Adrenal gland (tissue), 12 donors: ENCODE results near the gene LRRC8E. TPM values are rescaled to one million over a fixed set of nuclear protein-coding genes. Genes with fewer than 3 reads are reported as not detected.

Source experiments
- DNase-seq, 7 donors: peaks; one replicate each; pipeline ENCODE4 v3.0.0-alpha.2; 2019 to 2020
- H3K27ac ChIP-seq, 5 donors: fragments of 200-600 bp; sonication (generic) in 4 of 5; 1 replicate in 3 of 5; 2 replicates in 2 of 5; pipeline versions ENCODE4 v1.5.1 to v1.8.0; 2016 to 2020; ENCODE audit warnings: mild to moderate bottlenecking in 1 of 5
- H3K27me3 ChIP-seq: fragments of 200-600 bp; 2 replicates; pipeline ENCODE4 v1.8.0; 2021
- H3K36me3 ChIP-seq, 2 donors: fragments of 200-600 bp; replicated peaks in 1 of 2; 1 replicate in 1 of 2; 2 replicates in 1 of 2; pipeline versions ENCODE4 v1.5.1 to v1.8.0; 2018 to 2022
- H3K4me1 ChIP-seq, 2 donors: fragments of 200-600 bp; replicated peaks in 1 of 2; 1 replicate in 1 of 2; 2 replicates in 1 of 2; pipeline versions ENCODE4 v1.5.1 to v1.8.0; 2018 to 2021
- H3K4me3 ChIP-seq, 4 donors: fragments of 200-600 bp; sonication (generic) in 3 of 4; one replicate each; pipeline ENCODE4 v1.5.1; 2016 to 2018
- H3K9me3 ChIP-seq, 3 donors: fragments of 200-600 bp; sonication (generic) in 1 of 3; replicated peaks in 1 of 3; 1 replicate in 2 of 3; 2 replicates in 1 of 3; pipeline versions ENCODE4 v1.5.1 to v1.8.0; 2016 to 2021
- CTCF ChIP-seq, 6 experiments: fragments of 450-650 bp in 4 of 6; fragments of 200-600 bp in 2 of 6; sonication (generic) in 1 of 6; IDR thresholded peaks; 1 replicate in 5 of 6; 2 replicates in 1 of 6; pipeline versions ENCODE4 v1.5.1 to v1.8.0; 2016 to 2021; ENCODE audit warnings: antibody characterized with exemption in 6 of 6, mild to moderate bottlenecking in 2 of 6, moderate library complexity in 1 of 6
- POLR2A ChIP-seq, 2 donors: fragments of 450-650 bp; IDR thresholded peaks; one replicate each; pipeline ENCODE4 v1.6.1; 2017; ENCODE audit warnings: antibody characterized with exemption in 2 of 2, mild to moderate bottlenecking in 2 of 2, moderate library complexity in 1 of 2
- WGBS, 4 donors: extraction: QIAGEN DNeasy Blood & Tissue Kit in 2 of 4; methylation state at CpG; one replicate each; pipeline versions ENCODE4 v1.1.5 to v1.1.7; 2013 to 2017; 5-methylcytosine and 5-hydroxymethylcytosine counted together
- intact Hi-C, 2 donors: fragments of 100-400 bp; cut with DNase I; formaldehyde crosslinking; loops; one replicate each; pipeline versions ENCODE4 v1.14.1 to v1.15.0; 2022 to 2023
- polyA plus RNA-seq, 3 donors: library from polyadenylated mRNA; stranded (reverse); fragments of 200-250 nt in 2 of 3; fragments of 350-450 nt in 1 of 3; fragmentation: Illumina TruSeq in 1 of 3; extraction: RNeasy Lipid Tissue Mini Kit (QIAGEN cat#74804) in 1 of 3; gene quantifications; one replicate each; pipeline ENCODE4 v1.2.3, GENCODE V29; 2013 to 2014
- total RNA-seq, 9 donors: library from RNA; depleted of rRNA in 4 of 9; stranded (reverse); fragments of >200 nt in 4 of 9; fragments of 120-200 nt in 1 of 9; fragmentation: NEBNext Ultra II Directional in 1 of 9; extraction: Animal tissue kit (Norgen Biotek cat#: 25700) in 1 of 9; gene quantifications; one replicate each; pipeline versions ENCODE4 v1.1.0 to v1.2.4, GENCODE V29; 2013 to 2023
- donor health status: healthy with polysubstance abuse.
- donor health status: Bipolar disorder and iron deficiency.
- donor health status: DM: yes; HTN: yes; CAD: no.
- donor health status: DM: no; HTN: no; CAD: no.
- donor health status: DM: no; HTN: no; CAD: no.
- donor health status: DM: yes; HTN: yes; CAD: no.

The LRRC8E gene
- total and polyA plus RNA-seq, 12 donors: 0.67 to 22.9 (median 11.2) TPM

GRCh38 chr19:7852851-7853769 is 35.2 kb upstream of the LRRC8E start:
- H3K36me3 ChIP-seq: no peaks in the 10 kb centered on the region
- TF ChIP-seq CTCF (IDR thresholded peaks at IDR 0.05): peak; percentile 80 to 89 (median 82)
- TF ChIP-seq POLR2A (IDR thresholded peaks at IDR 0.05): no peak
- H3K9me3 ChIP-seq: no peaks in the 10 kb centered on the region
- H3K27ac ChIP-seq: no peak overlapping the region
- no peaks in the 10 kb centered on the region for H3K27me3 ChIP-seq
- H3K4me1 ChIP-seq: peaks cover 0 to 7% of the 10 kb centered on the region in 2 donors
- intact Hi-C loops: no loop called here
- H3K4me3 ChIP-seq: no peak overlapping the region
- DNase-seq: peak; percentile 86 to 95 (median 91)
- 23 to 32% (median 27%) methylated on average over 9 to 45 of the region's 45 CpGs for WGBS, 4 donors

DNA sequence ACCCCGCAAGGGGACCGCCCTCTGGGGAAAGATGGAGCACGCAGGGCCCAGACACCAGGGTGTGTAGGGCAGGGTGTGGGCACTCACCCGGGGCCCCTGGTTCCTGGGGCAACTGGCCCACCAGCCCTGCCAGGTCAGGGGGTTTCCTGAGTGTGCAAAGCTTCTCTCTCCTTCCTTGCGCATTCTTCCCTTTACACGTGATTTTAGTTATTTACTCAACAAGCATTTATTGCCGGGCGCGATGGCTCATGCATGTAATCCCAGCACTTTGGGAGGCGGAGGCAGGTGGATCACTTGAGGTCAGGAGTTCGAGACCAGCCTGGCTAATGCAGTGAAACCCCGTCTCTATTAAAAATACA is 34.6 kb upstream of the LRRC8E start:
- Histone ChIP-seq H3K27ac (no peak overlapping the region), H3K27me3 (no peaks in the 10 kb centered on the region), H3K36me3 (no peaks in the 10 kb centered on the region), H3K4me1 (peaks cover 0 to 7% of the 10 kb centered on the region in 2 donors), H3K4me3 (no peak overlapping the region), H3K9me3 (no peaks in the 10 kb centered on the region)
- intact Hi-C loops: no loop called here
- TF ChIP-seq POLR2A (IDR thresholded peaks at IDR 0.05): no peak
- TF ChIP-seq CTCF (IDR thresholded peaks at IDR 0.05): no peak
- peak in 1 of 7 donors; percentile 19 for DNase-seq
- WGBS, 4 donors: 80 to 83% (median 81%) methylated on average over 8 to 12 of the region's 12 CpGs

- H3K27me3 ChIP-seq: no peaks in the 10 kb centered on the region
- DNase-seq: no peak
- peaks cover 0 to 7% of the 10 kb centered on the region in 2 donors for H3K4me1 ChIP-seq
- no peak overlapping the region for H3K4me3 ChIP-seq
- no peaks in the 10 kb centered on the region for H3K9me3 ChIP-seq
- intact Hi-C loops: no loop called here
- TF ChIP-seq CTCF (IDR thresholded peaks at IDR 0.05) (no peak), POLR2A (IDR thresholded peaks at IDR 0.05) (no peak)
- 90% methylated on average over 20 to 26 of the region's 26 CpGs for WGBS, 4 donors
- no peaks in the 10 kb centered on the region for H3K36me3 ChIP-seq
- H3K27ac ChIP-seq: no peak overlapping the region
These were observed 32.7 kb upstream of the LRRC8E start for GRCh38 chr19:7855426-7856108.

GRCh38 chr19:7856109-7856591 is 32.2 kb upstream of the LRRC8E start:
- Histone ChIP-seq H3K4me1 (peaks cover 0 to 7% of the 10 kb centered on the region in 2 donors), H3K4me3 (no peak overlapping the region), H3K9me3 (no peaks in the 10 kb centered on the region), H3K36me3 (no peaks in the 10 kb centered on the region), H3K27ac (no peak overlapping the region), H3K27me3 (no peaks in the 10 kb centered on the region)
- no peak for DNase-seq
- 85 to 90% (median 88%) methylated on average over 10 to 16 of the region's 16 CpGs for WGBS, 4 donors
- intact Hi-C loops: no loop called here
- TF ChIP-seq POLR2A (IDR thresholded peaks at IDR 0.05) (no peak), CTCF (IDR thresholded peaks at IDR 0.05) (no peak)
